NCI-H345 (cell line): ENCODE data around the gene ASCC2.
"Not testable (repeated sequence)": the region's sequence is repeated elsewhere in the genome, so short reads cannot be mapped to it uniquely, and the experiment has no call there.

Source experiments
- DNase-seq: peaks from one replicate; lab custom pipeline; 2025; lab: John Stamatoyannopoulos, UW

ASCC2 gene

DNA sequence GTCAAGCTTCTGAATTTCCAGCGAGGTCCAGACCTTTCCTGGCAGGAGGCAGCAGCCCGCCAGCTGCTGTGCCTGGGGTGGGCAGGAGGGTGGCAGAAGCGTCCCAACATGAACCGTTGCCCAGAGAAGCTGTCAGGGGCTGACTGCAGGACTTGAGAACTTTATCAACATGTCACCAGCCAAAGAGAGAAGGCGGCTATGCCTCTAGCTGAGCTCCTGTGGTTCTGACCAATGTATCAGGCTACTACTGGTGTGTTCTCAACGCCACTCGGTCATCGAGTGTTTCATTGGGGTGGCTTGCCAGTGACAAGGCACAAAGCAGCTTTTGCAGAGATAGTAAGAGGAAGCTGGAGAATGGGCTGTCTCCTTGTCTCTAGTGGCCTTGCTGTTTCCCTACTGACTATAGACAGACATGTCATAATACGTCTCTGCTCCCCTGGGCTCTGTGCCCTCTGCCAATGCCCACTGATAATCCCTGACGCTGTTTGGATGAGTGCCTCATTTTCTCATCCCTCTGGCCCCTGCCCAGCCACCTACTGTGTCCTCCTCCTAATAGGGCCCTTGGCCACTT lies 17.6 kb upstream of the ASCC2 start:
- no peak for DNase-seq

DNA sequence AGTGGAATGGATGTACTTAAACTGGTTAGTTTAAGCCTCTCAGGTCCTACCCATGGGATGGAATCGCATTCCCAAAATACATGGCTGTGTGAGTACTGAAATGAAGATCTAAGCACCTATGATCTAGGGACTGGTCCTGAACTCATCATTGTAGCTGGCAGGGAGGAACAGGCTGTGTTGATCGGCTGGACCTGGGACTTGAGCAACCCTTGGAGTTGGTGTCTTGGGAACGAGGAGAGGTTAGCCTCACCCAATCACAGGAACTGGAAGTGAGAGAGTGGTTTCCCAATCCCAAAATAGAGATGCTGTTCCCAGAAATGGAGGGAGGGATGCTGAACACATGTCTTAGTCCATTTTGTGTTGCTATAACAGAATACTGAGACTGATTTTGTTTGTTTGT lies 16.4 kb upstream of the ASCC2 start:
- no peak for DNase-seq

GRCh38 chr22:29848111-29848510 lies 10.0 kb upstream of the ASCC2 start:
- DNase-seq: no peak

- DNase-seq: no peak
These were observed 8.2 kb upstream of the ASCC2 start for GRCh38 chr22:29846290-29846689.

GRCh38 chr22:29842740-29843139 lies 4.7 kb upstream of the ASCC2 start:
- DNase-seq: no peak

GRCh38 chr22:29842172-29842571 lies 4.1 kb upstream of the ASCC2 start:
- no peak for DNase-seq

DNA sequence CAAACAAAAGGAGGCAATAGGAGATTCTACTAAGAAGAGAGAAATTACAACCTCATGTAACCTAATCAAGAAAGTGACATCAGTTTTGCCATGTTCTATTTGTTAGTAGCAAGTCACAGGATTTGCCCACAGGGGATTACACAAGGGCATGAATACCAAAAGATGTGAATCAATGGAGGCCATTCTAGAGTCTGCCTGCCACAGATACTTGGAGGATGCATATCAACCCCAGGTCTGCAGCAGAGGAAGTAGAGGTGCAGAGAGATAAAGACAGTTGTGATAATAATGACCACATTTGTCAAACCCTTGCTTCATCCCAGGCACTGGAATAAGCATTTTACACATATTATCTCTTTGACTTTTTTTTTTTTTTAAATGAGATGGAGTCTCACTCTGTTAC lies 2.4 kb upstream of the ASCC2 start:
- no peak for DNase-seq

- DNase-seq: no peak
These were observed 965 bp upstream of the ASCC2 start for GRCh38 chr22:29839039-29839438.

GRCh38 chr22:29838599-29838956 lies 504 bp upstream of the ASCC2 start:
- no peak for DNase-seq

DNA sequence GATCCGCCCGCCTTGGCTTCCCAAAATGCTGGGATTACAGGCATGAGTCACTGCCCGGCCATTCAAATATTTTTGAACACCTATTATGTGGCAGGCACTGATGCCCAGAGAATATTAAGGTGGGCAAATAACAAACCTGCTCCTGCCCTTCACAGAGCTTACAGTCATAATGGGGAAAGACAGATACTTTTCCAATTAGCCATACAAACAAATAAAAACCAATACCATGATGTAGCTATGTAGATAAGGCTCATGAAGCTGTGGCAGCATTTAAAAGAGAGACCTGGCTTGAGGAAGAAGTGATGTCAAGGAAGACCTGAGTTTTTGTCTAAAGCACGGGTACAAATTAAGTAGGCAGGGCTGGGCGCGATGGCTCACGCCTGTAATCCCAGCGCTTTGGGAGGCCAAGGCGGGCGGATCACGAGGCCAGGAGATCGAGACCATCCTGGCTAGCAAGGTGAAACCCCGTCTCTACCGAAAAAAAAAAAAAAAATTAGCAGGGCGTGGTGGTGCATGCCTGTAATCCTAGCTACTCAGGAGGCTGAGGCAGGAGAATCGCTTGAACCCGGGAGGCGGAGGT lies 1.2 kb downstream of the ASCC2 start:
- DNase-seq: not testable (repeated sequence)

DNA sequence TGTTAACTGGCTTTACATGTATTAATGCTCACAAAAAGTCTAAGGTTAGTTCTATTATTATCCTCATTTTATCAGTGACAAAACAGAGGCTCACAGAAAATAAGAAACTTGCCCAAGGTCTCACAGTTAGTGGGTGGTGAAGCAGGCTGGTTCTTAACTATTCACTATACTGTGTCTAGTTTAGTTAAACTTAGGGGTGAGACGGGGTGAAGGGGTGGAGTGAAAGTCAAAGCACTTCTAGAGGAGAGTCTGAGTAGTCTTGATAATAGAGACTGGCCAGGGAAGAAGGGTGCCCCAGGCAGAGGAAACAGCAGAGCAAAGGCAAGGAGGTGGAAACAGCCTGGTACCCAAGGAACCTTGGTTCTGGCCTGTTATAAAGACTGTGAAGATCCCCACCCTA lies 4.0 kb downstream of the ASCC2 start:
- DNase-seq: no peak

DNA sequence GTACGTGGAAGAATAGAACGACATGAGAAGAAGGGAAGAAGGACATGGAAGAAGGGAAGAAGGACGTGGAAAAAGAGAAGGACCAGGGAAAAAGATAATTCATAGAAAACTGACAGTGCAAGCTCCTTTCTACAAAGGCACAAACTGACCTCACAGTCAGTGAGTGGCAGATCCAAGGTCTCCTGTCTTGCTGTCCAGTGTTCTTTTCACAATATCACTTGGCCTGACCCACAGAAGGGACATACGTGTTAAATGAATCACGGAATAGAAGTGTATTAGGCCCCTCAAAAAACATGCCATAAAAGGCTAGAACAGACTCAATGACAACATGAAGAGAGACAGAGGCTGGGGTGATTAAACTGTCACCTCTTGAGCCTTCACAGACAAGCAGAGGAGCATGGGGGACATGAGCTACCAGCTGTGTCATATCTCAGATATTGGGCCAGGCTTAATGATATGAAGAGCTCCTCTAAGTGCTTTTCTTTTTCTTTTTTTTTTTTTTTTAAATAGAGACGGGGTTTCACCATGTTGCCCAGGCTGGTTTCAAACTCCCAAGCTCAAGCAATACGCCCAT lies 4.6 kb downstream of the ASCC2 start:
- no peak for DNase-seq

- no peak for DNase-seq
These were observed 6.1 kb downstream of the ASCC2 start for GRCh38 chr22:29831958-29832357.

DNA sequence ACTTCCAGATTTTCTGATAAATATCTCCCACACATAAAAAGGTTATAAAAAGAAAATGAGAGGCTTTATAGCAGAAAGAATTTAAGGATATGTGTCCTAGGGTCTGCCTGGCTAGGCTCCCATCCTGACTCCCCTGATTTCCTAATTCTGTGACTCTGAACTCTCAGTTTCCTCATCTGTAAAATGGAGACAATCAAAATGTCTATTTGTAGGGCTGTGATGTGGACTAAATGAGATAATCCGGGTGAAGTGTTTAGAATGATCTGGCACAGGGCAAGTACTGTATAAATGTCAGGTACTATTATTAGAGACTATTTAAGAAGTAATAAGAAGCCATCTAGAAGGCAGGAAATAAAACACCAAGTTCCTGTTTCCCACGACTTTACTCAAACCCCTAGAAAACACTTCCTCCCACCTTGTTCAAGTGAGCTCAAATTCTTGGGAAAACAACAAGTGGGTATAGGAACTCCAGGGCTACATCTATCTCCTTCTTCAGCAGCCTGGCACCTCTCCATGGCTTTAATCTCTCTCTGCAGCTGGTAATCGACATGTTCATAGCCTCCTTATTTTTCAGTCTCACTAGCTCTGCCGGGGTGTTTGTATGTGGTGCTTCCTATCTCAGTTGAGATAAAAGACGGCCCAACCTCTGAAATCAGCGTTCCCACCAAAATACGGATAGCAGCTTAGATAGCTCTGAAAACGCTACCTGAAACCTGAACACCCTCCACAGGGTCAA lies 6.7 kb downstream of the ASCC2 start:
- DNase-seq: no peak

GRCh38 chr22:29830585-29830984 lies 7.5 kb downstream of the ASCC2 start:
- DNase-seq: no peak

DNA sequence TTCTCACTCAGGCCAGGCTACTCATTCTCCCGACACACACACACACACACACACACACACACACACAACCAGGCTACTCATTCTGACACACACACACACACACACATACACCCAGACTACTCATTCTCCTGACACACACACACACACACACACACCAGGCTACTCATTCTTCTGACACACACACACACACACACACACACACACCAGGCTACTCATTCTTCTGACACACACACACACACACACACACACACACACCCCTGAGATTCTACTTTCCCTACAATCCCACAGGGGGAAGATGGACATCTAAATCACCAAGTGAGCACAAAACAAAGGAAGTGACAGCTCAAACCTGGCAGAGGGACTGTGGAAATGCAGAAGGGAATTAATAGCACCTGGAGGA lies 10.3 kb downstream of the ASCC2 start:
- DNase-seq: not testable (repeated sequence)

DNA sequence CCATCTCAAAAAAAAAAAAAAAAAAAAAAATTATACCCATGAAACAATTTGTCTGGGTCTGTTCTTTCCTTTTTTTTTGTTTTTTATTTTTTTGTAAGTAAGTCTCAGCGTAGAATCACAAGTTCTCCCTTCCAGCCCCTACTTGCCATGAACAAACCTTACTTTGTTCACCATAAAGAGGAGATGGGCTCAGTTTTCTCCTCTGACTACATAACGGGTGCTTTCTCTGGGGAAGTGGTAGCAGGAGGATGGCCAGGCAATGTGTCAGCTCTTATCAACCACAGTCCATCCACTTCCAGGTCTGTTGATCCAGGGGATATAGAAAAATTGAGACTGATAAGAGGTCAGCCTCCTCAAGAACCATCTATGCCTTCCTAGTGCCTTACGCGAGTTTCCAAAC lies 11.0 kb downstream of the ASCC2 start:
- no peak for DNase-seq

DNA sequence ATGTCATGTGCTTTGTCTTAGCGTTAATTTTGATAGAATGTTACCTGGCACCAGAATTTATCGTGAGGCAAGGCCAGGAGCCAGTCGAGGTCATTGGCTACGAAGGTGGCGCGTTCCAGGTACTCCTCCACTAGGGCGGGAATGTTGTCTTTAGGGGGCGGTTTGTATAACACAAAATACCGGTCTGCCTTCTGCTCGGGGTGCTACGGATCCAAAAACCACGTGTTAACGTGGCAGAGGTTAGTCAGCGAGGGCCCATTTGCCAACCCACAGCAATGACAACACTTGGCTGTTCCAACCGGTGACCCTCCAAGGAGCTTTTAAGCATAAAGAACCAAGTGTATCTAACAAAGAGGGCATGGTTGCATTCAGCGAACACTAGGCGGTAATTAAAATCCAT lies 12.5 kb downstream of the ASCC2 start:
- DNase-seq: no peak

- DNase-seq: no peak
These were observed 13.4 kb downstream of the ASCC2 start for GRCh38 chr22:29824677-29825076.

- DNase-seq: peak; percentile 77
These were observed 16.6 kb downstream of the ASCC2 start for GRCh38 chr22:29821291-29822016.

GRCh38 chr22:29820961-29821290 lies 17.1 kb downstream of the ASCC2 start:
- DNase-seq: no peak

- DNase-seq: no peak
These were observed 18.6 kb downstream of the ASCC2 start for GRCh38 chr22:29819501-29819900.

GRCh38 chr22:29817724-29818123 lies 20.4 kb downstream of the ASCC2 start:
- no peak for DNase-seq
